GM12873 (cell line): ENCODE measurements around the gene ERBB4.

ENCODE experiments used
- TF ChIP-seq, protein P1 (sequence below): IDR thresholded peaks from 2 replicates; pipeline ENCODE4 v1.5.1; 2012; ENCODE audit warnings: low read depth, mild to moderate bottlenecking, moderate library complexity, low read length, control low read depth; ENCODE audit not compliant: insufficient read depth; ENCODE audit errors: missing control alignments

Gene ERBB4

DNA sequence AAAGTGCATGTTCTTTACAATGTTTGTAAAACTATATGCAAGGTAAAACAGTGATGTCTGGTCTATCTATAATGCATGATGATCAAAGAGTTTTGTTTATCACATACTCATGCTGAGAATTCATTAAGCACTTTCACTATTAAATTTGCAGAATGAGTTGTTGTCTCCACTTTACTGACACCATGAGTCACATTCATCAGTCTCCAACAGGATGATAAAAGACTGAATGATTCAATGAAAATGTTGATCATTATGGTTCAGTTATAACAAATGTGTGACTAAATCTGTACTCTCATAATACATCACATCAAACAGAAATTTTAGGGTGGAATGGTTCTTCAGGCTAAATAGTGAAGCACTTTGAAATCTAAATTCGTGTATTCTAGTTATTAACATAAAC, 129.0 kb downstream of the ERBB4 start:
- TF ChIP-seq, protein P1, sequence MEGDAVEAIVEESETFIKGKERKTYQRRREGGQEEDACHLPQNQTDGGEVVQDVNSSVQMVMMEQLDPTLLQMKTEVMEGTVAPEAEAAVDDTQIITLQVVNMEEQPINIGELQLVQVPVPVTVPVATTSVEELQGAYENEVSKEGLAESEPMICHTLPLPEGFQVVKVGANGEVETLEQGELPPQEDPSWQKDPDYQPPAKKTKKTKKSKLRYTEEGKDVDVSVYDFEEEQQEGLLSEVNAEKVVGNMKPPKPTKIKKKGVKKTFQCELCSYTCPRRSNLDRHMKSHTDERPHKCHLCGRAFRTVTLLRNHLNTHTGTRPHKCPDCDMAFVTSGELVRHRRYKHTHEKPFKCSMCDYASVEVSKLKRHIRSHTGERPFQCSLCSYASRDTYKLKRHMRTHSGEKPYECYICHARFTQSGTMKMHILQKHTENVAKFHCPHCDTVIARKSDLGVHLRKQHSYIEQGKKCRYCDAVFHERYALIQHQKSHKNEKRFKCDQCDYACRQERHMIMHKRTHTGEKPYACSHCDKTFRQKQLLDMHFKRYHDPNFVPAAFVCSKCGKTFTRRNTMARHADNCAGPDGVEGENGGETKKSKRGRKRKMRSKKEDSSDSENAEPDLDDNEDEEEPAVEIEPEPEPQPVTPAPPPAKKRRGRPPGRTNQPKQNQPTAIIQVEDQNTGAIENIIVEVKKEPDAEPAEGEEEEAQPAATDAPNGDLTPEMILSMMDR, result no peak

DNA sequence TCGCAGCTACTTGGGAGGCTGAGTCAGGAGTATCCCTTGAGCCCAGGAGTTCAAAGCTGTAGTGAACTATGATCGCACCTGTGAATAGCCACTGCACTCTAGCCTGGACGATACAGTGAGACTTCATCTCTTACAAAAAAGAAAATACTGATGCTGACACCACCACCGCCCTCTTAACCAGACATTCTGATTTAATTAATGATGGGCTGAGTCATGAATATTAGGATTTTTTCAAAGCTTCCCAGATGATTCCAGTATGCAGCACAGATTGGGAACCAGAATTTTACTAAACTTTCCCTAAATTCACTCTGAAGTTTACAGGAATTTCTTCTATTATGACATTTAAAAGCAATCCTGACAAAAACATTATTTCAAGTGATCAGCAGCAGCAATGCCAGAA, 130.1 kb downstream of the ERBB4 start:
- TF ChIP-seq, protein P1, result no peak

DNA sequence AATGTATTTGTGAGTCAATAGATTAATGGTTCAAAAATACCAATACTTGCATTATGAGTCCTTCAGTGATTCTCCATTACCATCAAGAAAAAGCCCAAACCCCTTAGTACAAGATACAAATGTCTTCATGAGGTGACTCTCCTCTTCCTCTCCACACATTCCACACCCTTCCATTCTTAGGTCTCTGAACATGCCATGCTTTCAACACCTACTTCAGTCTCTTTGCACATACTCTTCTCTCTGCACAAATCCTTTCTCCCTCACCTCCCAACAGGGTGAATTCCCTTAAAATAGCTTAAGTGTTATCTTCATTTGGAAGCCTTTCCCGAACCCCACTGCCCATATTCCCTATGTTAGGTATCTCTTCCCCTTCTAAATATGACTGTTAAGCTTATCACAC, 131.9 kb downstream of the ERBB4 start:
- TF ChIP-seq, protein P1, result no peak

DNA sequence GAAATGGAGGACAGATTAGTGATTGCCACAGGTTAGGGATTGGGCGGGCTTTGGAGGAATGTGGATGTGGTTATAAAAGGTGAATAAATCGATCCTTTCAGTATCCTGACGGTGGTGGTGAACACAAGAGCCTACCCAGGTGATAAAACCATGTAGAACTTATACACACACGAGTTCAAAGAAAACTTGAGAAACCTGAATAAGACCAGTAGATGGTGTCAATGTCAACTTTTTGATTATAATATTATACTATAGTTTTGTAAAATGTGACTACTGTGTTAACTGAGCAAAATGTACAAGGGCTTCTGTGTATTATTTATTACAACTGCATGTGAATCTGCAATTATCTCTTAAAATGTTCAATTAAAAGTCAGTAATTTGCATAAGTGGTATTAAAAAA, 136.3 kb downstream of the ERBB4 start:
- TF ChIP-seq, protein P1, result no peak

DNA sequence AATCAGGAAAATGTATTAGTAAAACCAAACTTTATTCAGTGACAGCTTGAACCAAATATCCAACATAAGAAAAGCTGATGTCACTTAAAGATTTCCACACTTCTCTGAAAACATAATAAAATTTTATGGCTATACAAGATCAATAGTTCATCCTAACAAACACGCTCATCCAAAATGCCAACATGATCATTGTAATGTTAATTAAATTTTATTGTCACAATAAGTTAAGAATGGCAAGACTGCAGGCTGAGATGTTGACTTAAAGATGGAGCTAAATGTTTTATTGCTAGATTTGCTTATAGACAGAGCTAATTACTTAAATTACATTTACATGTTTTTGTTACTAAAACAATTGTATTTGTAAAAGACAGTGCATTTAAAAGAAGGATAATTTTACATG, 140.3 kb downstream of the ERBB4 start:
- TF ChIP-seq, protein P1, result no peak

DNA sequence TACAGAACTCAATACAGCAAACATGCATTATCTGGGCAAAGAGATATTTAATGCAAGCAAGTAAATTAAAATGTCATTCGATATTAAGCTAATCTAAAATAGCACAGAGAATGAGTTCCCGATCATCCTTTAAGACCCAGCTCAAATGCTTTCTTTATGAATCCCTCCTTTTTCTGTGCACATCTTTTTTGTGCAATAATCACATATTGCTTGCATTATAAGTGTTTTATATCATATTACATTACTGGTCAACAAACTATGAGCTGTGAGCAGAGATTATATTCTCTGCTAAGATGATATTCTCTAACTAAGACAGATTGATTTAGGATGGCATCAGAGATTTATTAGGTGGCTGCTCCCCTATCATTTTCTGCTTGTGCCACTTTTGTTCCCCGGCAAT, 146.1 kb downstream of the ERBB4 start:
- TF ChIP-seq, protein P1, result no peak

DNA sequence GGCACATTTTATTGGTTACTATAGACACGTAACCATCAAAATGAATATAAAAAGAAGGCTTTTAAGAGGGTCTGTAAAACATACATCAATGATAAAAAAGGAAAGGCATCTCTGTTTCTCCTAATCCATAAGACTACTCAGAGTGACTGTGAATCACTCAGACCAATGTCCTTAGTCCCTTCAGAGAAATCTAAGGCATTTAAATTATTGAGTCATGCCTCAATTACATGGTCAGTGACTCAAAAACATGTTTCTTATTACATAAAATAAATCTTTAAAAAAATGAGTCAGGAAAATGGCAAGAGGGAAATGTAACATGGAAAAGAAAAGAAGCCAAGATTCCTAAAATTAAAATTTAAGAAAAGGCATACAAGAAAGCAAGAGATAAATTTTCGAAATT, 146.6 kb downstream of the ERBB4 start:
- TF ChIP-seq, protein P1, result no peak
